Pancreas (tissue), 8 donors: ENCODE data around the gene FIP1L1. TPM values are rescaled to one million over a fixed set of nuclear protein-coding genes. Genes with fewer than 3 reads are reported as not detected.

Experiments
- polyA plus RNA-seq, 2 donors: library from polyadenylated mRNA; stranded (reverse); fragments of 200-250 nt; gene quantifications; one replicate each; pipeline ENCODE4 v1.2.3, GENCODE V29; 2013
- total RNA-seq, 6 donors: library from RNA; stranded (reverse); fragmentation: NEBNext Ultra II Directional in 4 of 6; extraction: Animal tissue kit (Norgen Biotek cat#: 25700) in 4 of 6; gene quantifications; one replicate each; pipeline versions ENCODE4 v1.2.1 to v1.2.4, GENCODE V29; 2021 to 2023
- donor health status: healthy with polysubstance abuse.
- donor health status: DM: no; HTN: no; CAD: no; lungs with moderate emphysema.
- donor health status: DM: no; HTN: no; CAD: no.
- donor health status: Bipolar disorder and iron deficiency.
- donor health status: DM: yes; HTN: yes; CAD: no.
- donor health status: DM: no; HTN: no; CAD: no.
- donor health status: DM: no; HTN: no; CAD: no.
- donor health status: DM: yes; HTN: yes; CAD: no.

FIP1L1 gene
- total and polyA plus RNA-seq, 8 donors = 10.0 to 27.8 (median 18.0) TPM

Other genes starting within 250 kb of the FIP1L1 start
- 10 to 100 TPM in 3 of 6 donors, 1 to 10 TPM in 3; 6.1 to 13.5 (median 10.1) TPM for gene SCFD2, start 11.6 kb upstream of the FIP1L1 start, total RNA-seq
- 1 to 10 TPM; 4.0 to 4.6 TPM for gene SCFD2, start 11.6 kb upstream of the FIP1L1 start, polyA plus RNA-seq
- gene LNX1, start 213.8 kb downstream of the FIP1L1 start, total RNA-seq = 10 to 100 TPM; 13.1 to 18.6 (median 16.8) TPM
- gene LNX1, start 213.8 kb downstream of the FIP1L1 start, polyA plus RNA-seq = 1 to 10 TPM; 6.1 to 9.5 TPM